GM20431 (cell line): ENCODE data around the gene PNPLA5.
"Not testable (repeated sequence)": the region's sequence is repeated elsewhere in the genome, so short reads cannot be mapped to it uniquely, and the experiment has no call there.

Source experiments
- in situ Hi-C: fragments of 300-500 bp; cut with MseI, MboI; formaldehyde crosslinking; loops from one replicate; pipeline ENCODE4 v1.15.0; 2020; ENCODE audit warnings: low sequenced_read_pairs; ENCODE audit not compliant: unreplicated experiment

Gene PNPLA5

GRCh38 chr22:43904412-43904811, 12.6 kb upstream of the PNPLA5 start:
- in situ Hi-C loops: not testable (repeated sequence)

- in situ Hi-C loops: not testable (repeated sequence)
Observed at GRCh38 chr22:43903033-43903432, 11.2 kb upstream of the PNPLA5 start.

- in situ Hi-C loops: no loop called here
Observed at GRCh38 chr22:43901976-43902643, 10.3 kb upstream of the PNPLA5 start.

- in situ Hi-C loops: no loop called here
Observed at GRCh38 chr22:43900206-43900605, 8.4 kb upstream of the PNPLA5 start.

- in situ Hi-C loops: no loop called here
Observed at GRCh38 chr22:43897751-43898261, 6.0 kb upstream of the PNPLA5 start.

- in situ Hi-C loops: no loop called here
Observed at GRCh38 chr22:43895986-43896645, 4.3 kb upstream of the PNPLA5 start.

GRCh38 chr22:43894122-43894521, 2.3 kb upstream of the PNPLA5 start:
- in situ Hi-C loops: no loop called here

- in situ Hi-C loops: no loop called here
Observed at GRCh38 chr22:43893266-43893665, 1.5 kb upstream of the PNPLA5 start.

GRCh38 chr22:43892183-43892894, 526 bp upstream of the PNPLA5 start:
- in situ Hi-C loops: no loop called here

- in situ Hi-C loops: no loop called here
Observed at GRCh38 chr22:43890901-43891331, 897 bp downstream of the PNPLA5 start.

- in situ Hi-C loops: no loop called here
Observed at GRCh38 chr22:43889860-43890253, 2.0 kb downstream of the PNPLA5 start.

- in situ Hi-C loops: no loop called here
Observed at GRCh38 chr22:43889201-43889859, 2.5 kb downstream of the PNPLA5 start.

GRCh38 chr22:43888740-43889139, 3.1 kb downstream of the PNPLA5 start:
- in situ Hi-C loops: no loop called here

- in situ Hi-C loops: no loop called here
Observed at GRCh38 chr22:43887391-43887790, 4.4 kb downstream of the PNPLA5 start.

- in situ Hi-C loops: no loop called here
Observed at GRCh38 chr22:43886231-43886630, 5.6 kb downstream of the PNPLA5 start.

GRCh38 chr22:43885786-43886185, 6.0 kb downstream of the PNPLA5 start:
- in situ Hi-C loops: no loop called here

- in situ Hi-C loops: no loop called here
Observed at GRCh38 chr22:43885319-43885671, 6.5 kb downstream of the PNPLA5 start.

- in situ Hi-C loops: no loop called here
Observed at GRCh38 chr22:43884600-43885318, 7.1 kb downstream of the PNPLA5 start.

- in situ Hi-C loops: no loop called here
Observed at GRCh38 chr22:43883719-43884415, 7.9 kb downstream of the PNPLA5 start.
